PC-9 (cell line): Measurements from ENCODE around the gene ZNF628. TPM values are rescaled to one million over a fixed set of nuclear protein-coding genes. Genes with fewer than 3 reads are reported as not detected.

Source experiments
- BruUV-seq: library from RNA; stranded (reverse); fragments of 400-500 nt; replicated peaks from 2 replicates; lab custom pipeline; 2021; lab: Mats Ljungman, UMichigan
- CTCF ChIA-PET: fragments of 300-600 bp; sonication (Branson Sonifier 250); formaldehyde crosslinking; loops from one replicate; lab custom pipeline; 2022; ENCODE audit warnings: antibody characterized with exemption; lab: Charles Lee
- POLR2A ChIA-PET: fragments of 300-600 bp; sonication (Branson Sonifier 250); formaldehyde crosslinking; loops from one replicate; lab custom pipeline; 2022; ENCODE audit warnings: antibody characterized with exemption; ENCODE audit not compliant: unreplicated experiment; lab: Charles Lee
- DNase-seq, 2 experiments: peaks; one replicate each; pipeline versions ENCODE4 v3.0.0 to v3.0.0-alpha.2; 2015 to 2022; ENCODE audit warnings: mixed read lengths in 1 of 2
- H2AFZ ChIP-seq: fragments of 200-600 bp; sonication (generic); 2 replicates; pipeline ENCODE4 v1.8.1; 2017; ENCODE audit warnings: antibody characterized with exemption
- H3F3A ChIP-seq: fragments of 200-600 bp; sonication (generic); 2 replicates; pipeline ENCODE4 v1.8.1; 2017; ENCODE audit warnings: antibody characterized with exemption, mild to moderate bottlenecking, low read depth; ENCODE audit not compliant: insufficient read depth
- H3K27ac ChIP-seq: fragments of 200-600 bp; sonication (generic); 2 replicates; pipeline ENCODE4 v1.6.1; 2016; ENCODE audit warnings: mixed run types
- H3K27me3 ChIP-seq: fragments of 200-600 bp; sonication (generic); 2 replicates; pipeline ENCODE4 v1.6.1; 2016; ENCODE audit warnings: low read depth, mixed run types; ENCODE audit not compliant: insufficient read depth
- H3K36me3 ChIP-seq: fragments of 200-600 bp; sonication (generic); 2 replicates; pipeline ENCODE4 v1.6.1; 2016; ENCODE audit warnings: low read depth, mixed run types
- H3K4me1 ChIP-seq: fragments of 200-600 bp; sonication (generic); replicated peaks from 2 replicates; pipeline ENCODE4 v1.6.1; 2016; ENCODE audit warnings: mixed run types; ENCODE audit not compliant: insufficient read depth
- H3K4me2 ChIP-seq: fragments of 200-600 bp; sonication (generic); 2 replicates; pipeline ENCODE4 v1.6.1; 2017; ENCODE audit warnings: mixed run types
- H3K4me3 ChIP-seq: fragments of 200-600 bp; sonication (generic); 2 replicates; pipeline ENCODE4 v1.6.1; 2016; ENCODE audit warnings: mixed run types
- H3K79me2 ChIP-seq: fragments of 200-600 bp; sonication (generic); 2 replicates; pipeline ENCODE4 v1.6.1; 2017; ENCODE audit warnings: low read depth, mixed run types
- H3K9me2 ChIP-seq: fragments of 200-600 bp; sonication (generic); 2 replicates; pipeline ENCODE4 v1.8.1; 2017; ENCODE audit warnings: mild to moderate bottlenecking; ENCODE audit not compliant: insufficient read depth
- H3K9me3 ChIP-seq: fragments of 200-600 bp; sonication (generic); 2 replicates; pipeline ENCODE4 v1.8.1; 2016; ENCODE audit warnings: low read depth; ENCODE audit not compliant: insufficient read depth
- H4K20me1 ChIP-seq: fragments of 200-600 bp; sonication (generic); 2 replicates; pipeline ENCODE4 v1.8.1; 2017; ENCODE audit not compliant: insufficient read depth
- CTCF ChIP-seq: fragments of 200-600 bp; sonication (generic); conservative IDR thresholded peaks from 2 replicates; pipeline ENCODE4 v1.6.1; 2017; ENCODE audit warnings: mixed run types, antibody characterized with exemption, mild to moderate bottlenecking, moderate library complexity
- EZH2 ChIP-seq: fragments of 200-600 bp; sonication (generic); IDR thresholded peaks from 2 replicates; pipeline ENCODE4 v1.8.0; 2017; ENCODE audit warnings: antibody characterized with exemption, low read depth
- intact Hi-C: fragments of 100-400 bp; cut with micrococcal nuclease; formaldehyde crosslinking; loops from one replicate; pipeline ENCODE4 v1.10.0; 2022; ENCODE audit not compliant: unreplicated experiment
- total RNA-seq: library from RNA; stranded (reverse); gene quantifications from 2 replicates; pipeline ENCODE4 v1.2.3, GENCODE V29; 2021

The ZNF628 gene
- total RNA-seq, 1 experiment from 2014 or later: 19.3 TPM

GRCh38 chr19:55498246-55498840 is 21.9 kb downstream of the ZNF628 start:
- no peak for DNase-seq
- ChIA-PET POLR2A (no interaction called here), CTCF (interaction anchor here (0.6 kb wide), 1 partner anchor 75 kb away, joined by 4 read pairs; no protein-coding TSS in a partner anchor)
- TF ChIP-seq EZH2: no peak
- TF ChIP-seq CTCF: no peak
- Histone ChIP-seq H3K4me1 (peaks cover 13% of the 10 kb centered on the region), H4K20me1 (no peaks in the 10 kb centered on the region), H3K4me3 (no peak overlapping the region), H3F3A (peaks cover 14% of the 10 kb centered on the region), H3K27me3 (peaks cover 12% of the 10 kb centered on the region), H3K9me2 (no peaks in the 10 kb centered on the region), H2AFZ (no peak overlapping the region), H3K9me3 (no peaks in the 10 kb centered on the region), H3K27ac (no peak overlapping the region), H3K4me2 (no peak overlapping the region), H3K36me3 (no peaks in the 10 kb centered on the region), H3K79me2 (no peaks in the 10 kb centered on the region)
- BruUV-seq: no TSS peak
- intact Hi-C loops: loop anchor here (5.0 kb wide), 1 partner anchor 36 kb away; the partner anchor contains the start of genes C19orf85 and ISOC2

GRCh38 chr19:55500368-55500952 is 24.0 kb downstream of the ZNF628 start:
- H3K4me2 ChIP-seq: no peak overlapping the region
- POLR2A ChIA-PET: no interaction called here

More at GRCh38 chr19:55500368-55500952, 24.0 kb downstream of the ZNF628 start:
- no peak overlapping the region for H3K4me3 ChIP-seq
- H3K27me3 ChIP-seq: peaks cover 16% of the 10 kb centered on the region
- no peak overlapping the region for H2AFZ ChIP-seq
- CTCF ChIA-PET: no interaction called here
- H3K79me2 ChIP-seq: no peaks in the 10 kb centered on the region
- BruUV-seq: no TSS peak
- H4K20me1 ChIP-seq: no peaks in the 10 kb centered on the region
- peaks cover 10% of the 10 kb centered on the region for H3K4me1 ChIP-seq
- no peaks in the 10 kb centered on the region for H3K36me3 ChIP-seq
- peaks cover 11% of the 10 kb centered on the region for H3F3A ChIP-seq
- TF ChIP-seq CTCF (no peak), EZH2 (no peak)
- intact Hi-C loops: loop anchor here (5.0 to 10.0 kb wide), 2 partner anchors 83 to 616 kb away; no protein-coding TSS in a partner anchor
- DNase-seq: no peak
- no peaks in the 10 kb centered on the region for H3K9me2 ChIP-seq
- no peak overlapping the region for H3K27ac ChIP-seq
- H3K9me3 ChIP-seq: no peaks in the 10 kb centered on the region
